ENCODE measurements around the gene MED6. TPM values are rescaled to one million over a fixed set of nuclear protein-coding genes. Genes with fewer than 3 reads are reported as not detected.

Gene MED6
- total RNA-seq: 10 to 100 TPM; 27.6 to 71.8 (median 45.9) TPM

GRCh38 chr14:70600382-70601157 lies at the start of gene MED6:
MED6 (minus strand) TSS chr14:70600655; CDS start chr14:70600637, 18 bp downstream.
- Histone ChIP-seq H3K4me3 (peak within 1 kb of the TSS; percentile 71 to 81), H3K4me1 (peaks cover 0 to 9% of the 10 kb centered on the region in 2 donors), H3K27me3 (no peaks in the 10 kb centered on the region), H3K9me3 (no peaks in the 10 kb centered on the region), H3K27ac (peak within 1 kb of the TSS; percentile 72 to 76), H3K36me3 (no peaks in the 10 kb centered on the region)
- intact Hi-C loops (cut with DNase I; ENCODE audit: low total_unique reads): no loop called here
- DNase-seq: peak; percentile 92 to 94
- TF ChIP-seq CTCF (IDR thresholded peaks at IDR 0.05) (no peak), POLR2A (IDR thresholded peaks at IDR 0.05) (no peak)

GRCh38 chr14:70649803-70650202 lies 49.3 kb upstream of the MED6 start:
- no peak for DNase-seq
- no peak overlapping the region for H3K4me3 ChIP-seq
- intact Hi-C loops (cut with DNase I; ENCODE audit: low total_unique reads): no loop called here
- H3K27me3 ChIP-seq: no peaks in the 10 kb centered on the region
- no peak overlapping the region for H3K27ac ChIP-seq
- H3K36me3 ChIP-seq: no peaks in the 10 kb centered on the region
- H3K4me1 ChIP-seq: no peaks in the 10 kb centered on the region
- H3K9me3 ChIP-seq: no peaks in the 10 kb centered on the region
- TF ChIP-seq CTCF (IDR thresholded peaks at IDR 0.05) (no peak), POLR2A (IDR thresholded peaks at IDR 0.05) (no peak)

- no peak for DNase-seq
- intact Hi-C loops (cut with DNase I; ENCODE audit: low total_unique reads): no loop called here
- no peaks in the 10 kb centered on the region for H3K4me1 ChIP-seq
- H3K27ac ChIP-seq: no peak overlapping the region
- H3K27me3 ChIP-seq: no peaks in the 10 kb centered on the region
- TF ChIP-seq POLR2A (IDR thresholded peaks at IDR 0.05) (no peak), CTCF (IDR thresholded peaks at IDR 0.05) (no peak)
- no peaks in the 10 kb centered on the region for H3K36me3 ChIP-seq
- H3K9me3 ChIP-seq: no peaks in the 10 kb centered on the region
- no peak overlapping the region for H3K4me3 ChIP-seq
Observed at GRCh38 chr14:70648346-70648745, 47.9 kb upstream of the MED6 start.

- Histone ChIP-seq H3K36me3 (no peaks in the 10 kb centered on the region), H3K27ac (no peak overlapping the region), H3K4me1 (no peaks in the 10 kb centered on the region), H3K27me3 (no peaks in the 10 kb centered on the region), H3K9me3 (no peaks in the 10 kb centered on the region), H3K4me3 (no peak overlapping the region)
- DNase-seq: no peak
- intact Hi-C loops (cut with DNase I; ENCODE audit: low total_unique reads): no loop called here
- TF ChIP-seq CTCF (IDR thresholded peaks at IDR 0.05) (no peak), POLR2A (IDR thresholded peaks at IDR 0.05) (no peak)
Observed at GRCh38 chr14:70646705-70647104, 46.2 kb upstream of the MED6 start.

- no peak overlapping the region for H3K4me3 ChIP-seq
- H3K27me3 ChIP-seq: no peaks in the 10 kb centered on the region
- no peak overlapping the region for H3K27ac ChIP-seq
- no peak for DNase-seq
- no peaks in the 10 kb centered on the region for H3K4me1 ChIP-seq
- TF ChIP-seq POLR2A (IDR thresholded peaks at IDR 0.05): no peak
- TF ChIP-seq CTCF (IDR thresholded peaks at IDR 0.05): no peak
- H3K9me3 ChIP-seq: no peaks in the 10 kb centered on the region
- no peaks in the 10 kb centered on the region for H3K36me3 ChIP-seq
- intact Hi-C loops (cut with DNase I; ENCODE audit: low total_unique reads): no loop called here
Observed at GRCh38 chr14:70645892-70646291, 45.4 kb upstream of the MED6 start.
